GM18526 (cell line): ENCODE results near the gene NOD1.

Experiments
- POLR2A ChIP-seq: IDR thresholded peaks from 3 replicates; pipeline ENCODE4 v1.6.1; 2011; ENCODE audit not compliant: insufficient read length; ENCODE audit errors: extremely low read depth

The NOD1 gene

GRCh38 chr7:30420662-30421061 lies 57.9 kb downstream of the NOD1 start:
- no peak for TF ChIP-seq POLR2A

- no peak for TF ChIP-seq POLR2A
Observed at GRCh38 chr7:30413864-30414263, 64.7 kb downstream of the NOD1 start.

GRCh38 chr7:30412782-30413504 lies 65.6 kb downstream of the NOD1 start:
- no peak for TF ChIP-seq POLR2A

- no peak for TF ChIP-seq POLR2A
Observed at GRCh38 chr7:30411897-30412296, 66.7 kb downstream of the NOD1 start.

- TF ChIP-seq POLR2A, result no peak
Observed at GRCh38 chr7:30411173-30411572, 67.4 kb downstream of the NOD1 start.

- TF ChIP-seq POLR2A, result no peak
Observed at GRCh38 chr7:30406664-30407425, 71.7 kb downstream of the NOD1 start.

GRCh38 chr7:30405179-30405578 lies 73.4 kb downstream of the NOD1 start:
- no peak for TF ChIP-seq POLR2A

- no peak for TF ChIP-seq POLR2A
Observed at GRCh38 chr7:30403477-30403876, 75.1 kb downstream of the NOD1 start.

- TF ChIP-seq POLR2A, result no peak
Observed at GRCh38 chr7:30396389-30396788, 82.2 kb downstream of the NOD1 start.

- TF ChIP-seq POLR2A, result no peak
Observed at GRCh38 chr7:30395676-30396075, 82.9 kb downstream of the NOD1 start.

GRCh38 chr7:30391806-30392205 lies 86.8 kb downstream of the NOD1 start:
- no peak for TF ChIP-seq POLR2A

GRCh38 chr7:30390736-30391636 lies 87.6 kb downstream of the NOD1 start:
- TF ChIP-seq POLR2A, result no peak

GRCh38 chr7:30389791-30390190 lies 88.8 kb downstream of the NOD1 start:
- no peak for TF ChIP-seq POLR2A

- TF ChIP-seq POLR2A, result no peak
Observed at GRCh38 chr7:30382607-30383006, 96.0 kb downstream of the NOD1 start.

- no peak for TF ChIP-seq POLR2A
Observed at GRCh38 chr7:30380294-30380693, 98.3 kb downstream of the NOD1 start.

GRCh38 chr7:30379741-30380140 lies 98.8 kb downstream of the NOD1 start:
- TF ChIP-seq POLR2A, result no peak

GRCh38 chr7:30379131-30379530 lies 99.5 kb downstream of the NOD1 start:
- no peak for TF ChIP-seq POLR2A
